OCI-LY3 (cell line): ENCODE data around the gene FCHSD2.

Experiments
- EZH2phosphoT487 ChIP-seq: fragments of 200-600 bp; shearing (Covaris generic); IDR thresholded peaks from 2 replicates; pipeline ENCODE4 v1.6.1; 2018; ENCODE audit warnings: antibody characterized with exemption, mixed run types, low read depth
- TF ChIP-seq, protein P1 (sequence below): fragments of 200-600, 300-600 bp; sonication (generic); IDR thresholded peaks from 2 replicates; pipeline ENCODE4 v1.5.1; 2014; ENCODE audit warnings: antibody characterized with exemption, low read length, low read depth

DNA sequence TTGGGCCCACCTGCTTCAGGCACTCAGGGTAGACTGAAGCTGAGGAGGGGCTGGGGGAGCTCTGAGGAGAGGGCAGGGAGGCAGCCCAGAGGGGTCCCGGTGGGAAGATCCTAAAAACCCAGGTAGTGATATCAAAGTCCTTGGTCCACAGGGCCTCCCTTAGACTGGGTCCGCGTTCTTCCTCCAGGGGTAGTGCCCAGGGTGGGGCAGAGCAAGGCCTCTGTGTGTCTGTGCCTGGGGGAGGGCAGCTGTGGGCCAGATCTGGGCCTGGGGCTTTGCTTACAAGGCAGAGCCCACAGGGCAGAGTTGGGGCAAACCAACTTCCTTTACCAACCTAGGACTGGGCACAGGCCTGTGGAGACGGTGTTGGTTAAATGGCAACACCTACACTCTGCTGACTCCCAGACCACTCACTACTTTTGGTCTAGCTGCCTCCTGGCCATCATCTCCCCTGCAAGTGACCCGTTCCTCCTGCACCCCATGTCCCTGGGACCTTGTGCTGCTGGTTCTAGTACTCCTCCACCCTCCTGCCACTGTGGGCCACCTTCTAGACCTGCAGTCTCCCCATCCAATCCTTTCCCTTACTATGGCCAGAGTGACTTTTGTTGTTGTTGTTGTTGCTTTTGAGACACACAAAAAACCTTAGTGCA lies 312.1 kb downstream of the FCHSD2 start:
- TF ChIP-seq, protein P1, sequence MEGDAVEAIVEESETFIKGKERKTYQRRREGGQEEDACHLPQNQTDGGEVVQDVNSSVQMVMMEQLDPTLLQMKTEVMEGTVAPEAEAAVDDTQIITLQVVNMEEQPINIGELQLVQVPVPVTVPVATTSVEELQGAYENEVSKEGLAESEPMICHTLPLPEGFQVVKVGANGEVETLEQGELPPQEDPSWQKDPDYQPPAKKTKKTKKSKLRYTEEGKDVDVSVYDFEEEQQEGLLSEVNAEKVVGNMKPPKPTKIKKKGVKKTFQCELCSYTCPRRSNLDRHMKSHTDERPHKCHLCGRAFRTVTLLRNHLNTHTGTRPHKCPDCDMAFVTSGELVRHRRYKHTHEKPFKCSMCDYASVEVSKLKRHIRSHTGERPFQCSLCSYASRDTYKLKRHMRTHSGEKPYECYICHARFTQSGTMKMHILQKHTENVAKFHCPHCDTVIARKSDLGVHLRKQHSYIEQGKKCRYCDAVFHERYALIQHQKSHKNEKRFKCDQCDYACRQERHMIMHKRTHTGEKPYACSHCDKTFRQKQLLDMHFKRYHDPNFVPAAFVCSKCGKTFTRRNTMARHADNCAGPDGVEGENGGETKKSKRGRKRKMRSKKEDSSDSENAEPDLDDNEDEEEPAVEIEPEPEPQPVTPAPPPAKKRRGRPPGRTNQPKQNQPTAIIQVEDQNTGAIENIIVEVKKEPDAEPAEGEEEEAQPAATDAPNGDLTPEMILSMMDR: no peak
- no peak for TF ChIP-seq EZH2phosphoT487
